ENCODE results near the gene ZBTB21. TPM values are rescaled to one million over a fixed set of nuclear protein-coding genes. Genes with fewer than 3 reads are reported as not detected.

The ZBTB21 gene
- total and polyA plus RNA-seq, 2 experiments from 2014 or later: 10.0 to 11.0 TPM

DNA sequence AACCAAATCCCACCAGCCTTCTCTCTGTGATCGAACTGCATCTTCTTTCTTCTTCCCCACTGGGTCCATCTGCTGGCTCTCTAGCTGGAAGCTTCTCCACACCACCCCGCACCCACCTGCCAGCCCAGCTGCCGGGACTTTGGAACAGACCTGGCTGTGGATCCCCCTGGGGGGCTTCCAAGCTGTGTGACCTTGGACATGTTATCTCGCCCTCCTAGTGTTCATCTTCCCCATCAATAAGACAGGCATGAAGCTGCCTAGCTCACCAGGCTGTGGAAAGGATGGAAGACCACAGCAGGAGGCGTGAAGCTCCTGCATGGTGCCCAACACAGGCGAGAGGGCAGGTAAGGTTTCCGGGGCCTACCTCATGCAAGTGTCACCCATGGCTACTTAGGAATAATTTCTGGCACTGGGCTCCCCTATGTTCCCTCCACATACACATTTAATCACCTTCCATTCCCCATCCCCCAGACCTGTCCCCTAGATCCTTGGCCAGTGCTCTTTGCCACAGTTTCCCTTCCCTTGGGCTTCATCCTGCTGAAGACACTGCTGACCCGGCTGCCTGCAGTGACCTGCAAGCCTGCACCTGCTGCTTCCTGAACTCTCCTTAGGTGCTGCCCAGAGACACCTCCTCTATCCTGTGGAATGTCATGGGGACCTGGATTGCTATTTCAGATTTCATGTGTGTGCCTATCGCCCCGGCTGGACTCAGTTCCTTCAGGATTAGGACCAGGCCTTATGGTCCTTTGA, 43.1 kb downstream of the ZBTB21 start:
- no peaks in the 10 kb centered on the region for H3K36me3 ChIP-seq (ENCODE audit: insufficient read depth)
- no peaks in the 10 kb centered on the region for H3F3A ChIP-seq (replicated peaks; ENCODE audit: low read depth)
- H3K27ac ChIP-seq (ENCODE audit: low read depth): no peak overlapping the region
- Mint-ChIP-seq H3K36me3 (ENCODE audit: low read depth) (no peaks in the 10 kb centered on the region), H3K4me1 (peaks cover 24% of the 10 kb centered on the region), H3K27ac (no peak overlapping the region), H3K4me3 (no peak overlapping the region), H3K27me3 (ENCODE audit: insufficient read depth, low read depth, poor library complexity) (peaks cover 12% of the 10 kb centered on the region), H3K9me3 (no peaks in the 10 kb centered on the region)
- no peak overlapping the region for H3K4me3 ChIP-seq
- no peak overlapping the region for H2AFZ ChIP-seq
- DNase-seq (ENCODE audit: low spot score): no peak
- no peaks in the 10 kb centered on the region for H3K9me2 ChIP-seq (ENCODE audit: insufficient read depth)
- no peaks in the 10 kb centered on the region for H3K27me3 ChIP-seq (ENCODE audit: insufficient read depth)
- no peaks in the 10 kb centered on the region for H3K79me2 ChIP-seq (replicated peaks; ENCODE audit: insufficient read depth)
- no peak for ATAC-seq
- TF ChIP-seq, protein P1, sequence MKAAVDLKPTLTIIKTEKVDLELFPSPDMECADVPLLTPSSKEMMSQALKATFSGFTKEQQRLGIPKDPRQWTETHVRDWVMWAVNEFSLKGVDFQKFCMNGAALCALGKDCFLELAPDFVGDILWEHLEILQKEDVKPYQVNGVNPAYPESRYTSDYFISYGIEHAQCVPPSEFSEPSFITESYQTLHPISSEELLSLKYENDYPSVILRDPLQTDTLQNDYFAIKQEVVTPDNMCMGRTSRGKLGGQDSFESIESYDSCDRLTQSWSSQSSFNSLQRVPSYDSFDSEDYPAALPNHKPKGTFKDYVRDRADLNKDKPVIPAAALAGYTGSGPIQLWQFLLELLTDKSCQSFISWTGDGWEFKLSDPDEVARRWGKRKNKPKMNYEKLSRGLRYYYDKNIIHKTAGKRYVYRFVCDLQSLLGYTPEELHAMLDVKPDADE (IDR thresholded peaks at IDR 0.05): no peak
- TF ChIP-seq EZH2 (IDR thresholded peaks at IDR 0.05; ENCODE audit: low read depth, unreplicated experiment) (no peak), JUNB (IDR thresholded peaks at IDR 0.05; ENCODE audit: unreplicated experiment) (no peak), STAT1 (IDR thresholded peaks at IDR 0.05; ENCODE audit: unreplicated experiment) (no peak), ZNF114 (CRISPR knock-in tag; IDR thresholded peaks at IDR 0.05) (no peak), ZNF331 (CRISPR knock-in tag; IDR thresholded peaks at IDR 0.05; ENCODE audit: low read depth) (no peak), POLR2AphosphoS5 (IDR thresholded peaks at IDR 0.05; ENCODE audit: low read depth) (no peak), EZH2phosphoT487 (IDR thresholded peaks at IDR 0.05; ENCODE audit: unreplicated experiment) (no peak), NANOG (IDR thresholded peaks at IDR 0.05; ENCODE audit: borderline replicate concordance) (no peak), CREB1 (CRISPR knock-in tag; IDR thresholded peaks at IDR 0.05; ENCODE audit: low read depth) (no peak)
- TF ChIP-seq, protein P2, sequence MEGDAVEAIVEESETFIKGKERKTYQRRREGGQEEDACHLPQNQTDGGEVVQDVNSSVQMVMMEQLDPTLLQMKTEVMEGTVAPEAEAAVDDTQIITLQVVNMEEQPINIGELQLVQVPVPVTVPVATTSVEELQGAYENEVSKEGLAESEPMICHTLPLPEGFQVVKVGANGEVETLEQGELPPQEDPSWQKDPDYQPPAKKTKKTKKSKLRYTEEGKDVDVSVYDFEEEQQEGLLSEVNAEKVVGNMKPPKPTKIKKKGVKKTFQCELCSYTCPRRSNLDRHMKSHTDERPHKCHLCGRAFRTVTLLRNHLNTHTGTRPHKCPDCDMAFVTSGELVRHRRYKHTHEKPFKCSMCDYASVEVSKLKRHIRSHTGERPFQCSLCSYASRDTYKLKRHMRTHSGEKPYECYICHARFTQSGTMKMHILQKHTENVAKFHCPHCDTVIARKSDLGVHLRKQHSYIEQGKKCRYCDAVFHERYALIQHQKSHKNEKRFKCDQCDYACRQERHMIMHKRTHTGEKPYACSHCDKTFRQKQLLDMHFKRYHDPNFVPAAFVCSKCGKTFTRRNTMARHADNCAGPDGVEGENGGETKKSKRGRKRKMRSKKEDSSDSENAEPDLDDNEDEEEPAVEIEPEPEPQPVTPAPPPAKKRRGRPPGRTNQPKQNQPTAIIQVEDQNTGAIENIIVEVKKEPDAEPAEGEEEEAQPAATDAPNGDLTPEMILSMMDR (conservative IDR thresholded peaks at IDR 0.05; ENCODE audit: low read depth in 2 of 2): no peak
- TF ChIP-seq, protein P3, sequence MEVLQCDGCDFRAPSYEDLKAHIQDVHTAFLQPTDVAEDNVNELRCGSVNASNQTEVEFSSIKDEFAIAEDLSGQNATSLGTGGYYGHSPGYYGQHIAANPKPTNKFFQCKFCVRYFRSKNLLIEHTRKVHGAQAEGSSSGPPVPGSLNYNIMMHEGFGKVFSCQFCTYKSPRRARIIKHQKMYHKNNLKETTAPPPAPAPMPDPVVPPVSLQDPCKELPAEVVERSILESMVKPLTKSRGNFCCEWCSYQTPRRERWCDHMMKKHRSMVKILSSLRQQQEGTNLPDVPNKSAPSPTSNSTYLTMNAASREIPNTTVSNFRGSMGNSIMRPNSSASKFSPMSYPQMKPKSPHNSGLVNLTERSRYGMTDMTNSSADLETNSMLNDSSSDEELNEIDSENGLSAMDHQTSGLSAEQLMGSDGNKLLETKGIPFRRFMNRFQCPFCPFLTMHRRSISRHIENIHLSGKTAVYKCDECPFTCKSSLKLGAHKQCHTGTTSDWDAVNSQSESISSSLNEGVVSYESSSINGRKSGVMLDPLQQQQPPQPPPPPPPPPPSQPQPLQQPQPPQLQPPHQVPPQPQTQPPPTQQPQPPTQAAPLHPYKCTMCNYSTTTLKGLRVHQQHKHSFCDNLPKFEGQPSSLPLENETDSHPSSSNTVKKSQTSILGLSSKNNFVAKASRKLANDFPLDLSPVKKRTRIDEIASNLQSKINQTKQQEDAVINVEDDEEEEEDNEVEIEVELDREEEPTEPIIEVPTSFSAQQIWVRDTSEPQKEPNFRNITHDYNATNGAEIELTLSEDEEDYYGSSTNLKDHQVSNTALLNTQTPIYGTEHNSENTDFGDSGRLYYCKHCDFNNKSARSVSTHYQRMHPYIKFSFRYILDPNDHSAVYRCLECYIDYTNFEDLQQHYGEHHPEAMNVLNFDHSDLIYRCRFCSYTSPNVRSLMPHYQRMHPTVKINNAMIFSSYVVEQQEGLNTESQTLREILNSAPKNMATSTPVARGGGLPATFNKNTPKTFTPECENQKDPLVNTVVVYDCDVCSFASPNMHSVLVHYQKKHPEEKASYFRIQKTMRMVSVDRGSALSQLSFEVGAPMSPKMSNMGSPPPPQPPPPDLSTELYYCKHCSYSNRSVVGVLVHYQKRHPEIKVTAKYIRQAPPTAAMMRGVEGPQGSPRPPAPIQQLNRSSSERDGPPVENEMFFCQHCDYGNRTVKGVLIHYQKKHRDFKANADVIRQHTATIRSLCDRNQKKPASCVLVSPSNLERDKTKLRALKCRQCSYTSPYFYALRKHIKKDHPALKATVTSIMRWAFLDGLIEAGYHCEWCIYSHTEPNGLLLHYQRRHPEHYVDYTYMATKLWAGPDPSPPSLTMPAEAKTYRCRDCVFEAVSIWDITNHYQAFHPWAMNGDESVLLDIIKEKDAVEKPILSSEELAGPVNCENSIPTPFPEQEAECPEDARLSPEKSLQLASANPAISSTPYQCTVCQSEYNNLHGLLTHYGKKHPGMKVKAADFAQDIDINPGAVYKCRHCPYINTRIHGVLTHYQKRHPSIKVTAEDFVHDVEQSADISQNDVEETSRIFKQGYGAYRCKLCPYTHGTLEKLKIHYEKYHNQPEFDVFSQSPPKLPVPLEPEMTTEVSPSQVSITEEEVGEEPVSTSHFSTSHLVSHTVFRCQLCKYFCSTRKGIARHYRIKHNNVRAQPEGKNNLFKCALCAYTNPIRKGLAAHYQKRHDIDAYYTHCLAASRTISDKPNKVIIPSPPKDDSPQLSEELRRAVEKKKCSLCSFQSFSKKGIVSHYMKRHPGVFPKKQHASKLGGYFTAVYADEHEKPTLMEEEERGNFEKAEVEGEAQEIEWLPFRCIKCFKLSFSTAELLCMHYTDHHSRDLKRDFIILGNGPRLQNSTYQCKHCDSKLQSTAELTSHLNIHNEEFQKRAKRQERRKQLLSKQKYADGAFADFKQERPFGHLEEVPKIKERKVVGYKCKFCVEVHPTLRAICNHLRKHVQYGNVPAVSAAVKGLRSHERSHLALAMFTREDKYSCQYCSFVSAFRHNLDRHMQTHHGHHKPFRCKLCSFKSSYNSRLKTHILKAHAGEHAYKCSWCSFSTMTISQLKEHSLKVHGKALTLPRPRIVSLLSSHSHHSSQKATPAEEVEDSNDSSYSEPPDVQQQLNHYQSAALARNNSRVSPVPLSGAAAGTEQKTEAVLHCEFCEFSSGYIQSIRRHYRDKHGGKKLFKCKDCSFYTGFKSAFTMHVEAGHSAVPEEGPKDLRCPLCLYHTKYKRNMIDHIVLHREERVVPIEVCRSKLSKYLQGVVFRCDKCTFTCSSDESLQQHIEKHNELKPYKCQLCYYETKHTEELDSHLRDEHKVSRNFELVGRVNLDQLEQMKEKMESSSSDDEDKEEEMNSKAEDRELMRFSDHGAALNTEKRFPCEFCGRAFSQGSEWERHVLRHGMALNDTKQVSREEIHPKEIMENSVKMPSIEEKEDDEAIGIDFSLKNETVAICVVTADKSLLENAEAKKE (CRISPR knock-in tag; IDR thresholded peaks at IDR 0.05): no peak
- TF ChIP-seq, protein P4, sequence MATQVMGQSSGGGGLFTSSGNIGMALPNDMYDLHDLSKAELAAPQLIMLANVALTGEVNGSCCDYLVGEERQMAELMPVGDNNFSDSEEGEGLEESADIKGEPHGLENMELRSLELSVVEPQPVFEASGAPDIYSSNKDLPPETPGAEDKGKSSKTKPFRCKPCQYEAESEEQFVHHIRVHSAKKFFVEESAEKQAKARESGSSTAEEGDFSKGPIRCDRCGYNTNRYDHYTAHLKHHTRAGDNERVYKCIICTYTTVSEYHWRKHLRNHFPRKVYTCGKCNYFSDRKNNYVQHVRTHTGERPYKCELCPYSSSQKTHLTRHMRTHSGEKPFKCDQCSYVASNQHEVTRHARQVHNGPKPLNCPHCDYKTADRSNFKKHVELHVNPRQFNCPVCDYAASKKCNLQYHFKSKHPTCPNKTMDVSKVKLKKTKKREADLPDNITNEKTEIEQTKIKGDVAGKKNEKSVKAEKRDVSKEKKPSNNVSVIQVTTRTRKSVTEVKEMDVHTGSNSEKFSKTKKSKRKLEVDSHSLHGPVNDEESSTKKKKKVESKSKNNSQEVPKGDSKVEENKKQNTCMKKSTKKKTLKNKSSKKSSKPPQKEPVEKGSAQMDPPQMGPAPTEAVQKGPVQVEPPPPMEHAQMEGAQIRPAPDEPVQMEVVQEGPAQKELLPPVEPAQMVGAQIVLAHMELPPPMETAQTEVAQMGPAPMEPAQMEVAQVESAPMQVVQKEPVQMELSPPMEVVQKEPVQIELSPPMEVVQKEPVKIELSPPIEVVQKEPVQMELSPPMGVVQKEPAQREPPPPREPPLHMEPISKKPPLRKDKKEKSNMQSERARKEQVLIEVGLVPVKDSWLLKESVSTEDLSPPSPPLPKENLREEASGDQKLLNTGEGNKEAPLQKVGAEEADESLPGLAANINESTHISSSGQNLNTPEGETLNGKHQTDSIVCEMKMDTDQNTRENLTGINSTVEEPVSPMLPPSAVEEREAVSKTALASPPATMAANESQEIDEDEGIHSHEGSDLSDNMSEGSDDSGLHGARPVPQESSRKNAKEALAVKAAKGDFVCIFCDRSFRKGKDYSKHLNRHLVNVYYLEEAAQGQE (IDR thresholded peaks at IDR 0.05; ENCODE audit: unreplicated experiment): no peak
- H3K4me1 ChIP-seq (ENCODE audit: insufficient read depth): no peaks in the 10 kb centered on the region
- no peak overlapping the region for H3K4me2 ChIP-seq
- H4K20me1 ChIP-seq (replicated peaks; ENCODE audit: insufficient read depth): no peaks in the 10 kb centered on the region
